GF-D8 (cell line): ENCODE results near the gene RENBP.
"Not testable (repeated sequence)": the region's sequence is repeated elsewhere in the genome, so short reads cannot be mapped to it uniquely, and the experiment has no call there.

Experiments
- DNase-seq: peaks from one replicate; lab custom pipeline; 2025; lab: John Stamatoyannopoulos, UW

RENBP gene

DNA sequence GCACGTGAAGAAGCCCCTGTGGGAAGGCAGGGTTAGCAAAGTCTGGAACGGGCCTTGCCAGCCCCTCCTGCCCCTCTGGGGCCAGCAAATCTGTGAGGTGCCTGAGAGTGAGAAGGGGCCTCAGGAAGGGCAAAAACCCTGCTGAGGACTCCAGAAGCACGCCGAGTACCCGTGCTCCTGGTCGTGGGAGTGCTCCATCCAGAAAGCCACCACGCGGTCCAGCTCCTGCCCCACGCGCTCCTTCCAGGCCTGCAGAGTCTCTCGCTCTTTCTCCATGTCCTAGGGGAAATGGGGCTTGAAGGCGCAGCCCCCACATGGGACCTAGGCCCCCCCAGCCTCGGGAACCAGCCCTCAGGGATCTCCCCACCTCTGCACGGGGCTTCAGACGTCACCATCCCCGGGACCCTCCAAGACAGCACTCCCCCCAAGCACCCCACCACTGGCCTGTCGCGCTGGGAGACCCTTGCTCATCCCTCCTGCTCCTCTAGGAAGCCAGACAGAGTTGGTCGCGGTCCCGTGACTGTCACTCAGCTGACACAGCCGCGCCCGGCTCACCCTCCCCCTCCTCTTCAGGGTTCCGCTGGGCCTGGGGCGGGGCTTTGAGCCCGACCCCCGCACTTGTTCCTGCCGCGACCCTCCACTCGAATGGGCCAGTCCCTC is at the start of gene RENBP:
TSS of gene RENBP (minus strand) at position 504 of the 660 bp plus-strand sequence. CDS start at position 471, 33 bp downstream.
- no peak for DNase-seq

DNA sequence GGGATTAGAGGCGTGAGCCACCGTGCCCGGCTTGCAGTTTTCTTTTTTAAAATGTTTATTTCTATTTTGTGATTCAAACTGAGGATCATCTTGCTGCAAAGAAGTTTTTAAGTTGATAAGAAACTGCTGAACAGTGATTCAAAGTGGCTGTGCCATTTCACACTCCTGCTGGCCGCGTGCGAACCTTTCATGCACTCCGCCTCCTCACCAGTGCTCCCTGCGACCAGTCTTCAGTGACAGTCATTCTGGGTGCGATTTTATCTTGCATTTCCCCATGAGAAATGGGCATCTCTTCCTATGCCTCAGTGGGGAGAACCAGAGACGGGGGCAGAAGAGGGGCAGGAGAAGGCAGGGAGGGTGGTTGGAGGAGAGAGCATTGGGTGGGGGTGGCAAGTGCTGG is 49.5 kb upstream of the RENBP start:
- DNase-seq = no peak

- no peak for DNase-seq
Observed at GRCh38 chrX:153993079-153993478, 48.6 kb upstream of the RENBP start.

DNA sequence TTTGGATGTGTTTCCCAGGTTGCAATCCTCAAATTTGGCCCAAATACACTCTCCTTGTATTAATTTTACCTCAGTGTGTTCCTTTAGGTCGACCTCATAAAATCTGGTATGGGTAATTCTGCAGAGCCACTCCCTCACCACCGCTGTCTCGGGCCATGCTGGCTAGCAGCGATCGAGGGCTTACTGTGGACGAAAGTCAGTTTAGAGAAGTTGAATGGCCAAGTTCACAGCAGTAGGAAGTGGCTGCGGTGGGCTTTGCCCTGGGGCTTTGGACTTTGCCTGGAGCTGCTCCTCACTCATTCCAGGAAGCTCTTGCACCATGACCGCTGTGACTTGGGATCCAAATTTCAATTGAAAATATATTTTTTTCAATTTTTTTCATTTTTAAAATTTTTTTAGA is 47.7 kb upstream of the RENBP start:
- DNase-seq = no peak

DNA sequence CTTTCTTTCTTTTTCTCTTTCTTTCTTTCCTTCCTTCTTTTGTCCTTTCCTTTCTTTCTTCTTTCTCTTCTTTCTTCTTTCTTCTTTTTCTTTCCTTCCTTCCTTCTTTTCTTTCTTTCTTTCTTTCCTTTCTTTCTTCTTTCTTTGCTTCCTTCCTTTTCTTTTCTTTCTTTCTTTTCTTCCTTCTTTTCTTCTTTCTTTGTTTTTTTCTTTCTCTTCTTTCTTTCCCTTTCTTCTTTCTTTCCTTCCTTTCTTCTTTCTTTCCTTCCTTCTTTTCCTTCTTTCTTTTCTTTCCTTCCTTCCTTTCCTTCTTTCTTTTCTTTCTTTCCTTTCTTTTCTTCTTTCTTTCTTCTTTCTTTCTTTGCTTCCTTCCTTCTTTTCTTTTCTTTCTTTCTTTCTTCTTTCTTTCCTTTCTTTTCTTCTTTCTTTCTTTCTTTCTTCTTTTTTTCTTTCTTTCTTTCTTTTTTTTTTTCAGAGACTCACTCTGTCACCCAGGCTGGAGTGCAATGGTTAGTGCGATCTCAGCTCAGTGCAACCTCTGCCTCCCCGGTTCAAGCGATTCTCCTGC is 46.7 kb upstream of the RENBP start:
- DNase-seq = no peak

GRCh38 chrX:153989973-153990655 is 45.7 kb upstream of the RENBP start:
- DNase-seq = no peak

DNA sequence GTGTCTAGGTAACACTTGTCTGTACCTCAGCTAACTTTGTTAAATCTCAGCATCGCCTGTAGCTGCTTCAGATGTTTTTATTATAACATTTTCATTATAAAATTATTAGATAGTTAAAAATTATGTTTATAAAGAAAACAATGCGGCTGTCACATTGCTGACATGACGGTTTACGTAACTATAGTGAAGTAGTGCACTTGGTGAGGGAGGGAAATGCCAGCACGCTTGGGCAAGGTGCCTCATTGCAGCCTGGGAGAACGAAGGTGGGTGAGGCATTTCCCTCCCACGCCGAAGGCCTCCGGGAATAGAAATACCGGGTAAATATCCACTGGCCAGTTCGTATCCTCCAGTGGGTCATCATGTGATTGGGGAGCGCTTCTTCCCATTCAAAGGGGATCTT is 44.0 kb upstream of the RENBP start:
- DNase-seq = no peak

GRCh38 chrX:153984351-153985178 is 40.1 kb upstream of the RENBP start:
- DNase-seq = peak; percentile 24

DNA sequence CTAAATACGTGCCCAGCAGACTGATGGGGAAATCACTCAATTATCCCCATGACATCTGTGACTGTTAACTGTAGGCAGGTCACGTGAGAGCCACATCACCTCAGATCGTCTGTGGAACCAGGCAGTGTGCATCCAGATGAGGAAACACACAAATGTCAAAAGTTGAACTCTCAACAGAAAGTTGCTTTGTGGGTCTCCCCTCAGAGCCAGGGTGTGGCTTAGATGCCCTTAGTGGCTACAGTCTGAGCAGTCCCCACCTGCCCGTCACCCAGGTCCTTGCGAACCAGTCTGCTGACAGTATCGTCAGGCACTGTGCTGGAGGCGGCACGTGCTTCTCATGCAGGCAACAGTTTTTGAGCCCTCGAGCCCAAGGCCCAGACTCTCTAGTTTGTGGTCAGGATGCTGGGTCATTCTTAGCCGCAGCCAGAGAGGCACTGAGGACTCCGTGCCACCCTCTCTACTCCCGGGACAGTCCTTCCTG is 38.9 kb upstream of the RENBP start:
- peak; percentile 13 for DNase-seq

DNA sequence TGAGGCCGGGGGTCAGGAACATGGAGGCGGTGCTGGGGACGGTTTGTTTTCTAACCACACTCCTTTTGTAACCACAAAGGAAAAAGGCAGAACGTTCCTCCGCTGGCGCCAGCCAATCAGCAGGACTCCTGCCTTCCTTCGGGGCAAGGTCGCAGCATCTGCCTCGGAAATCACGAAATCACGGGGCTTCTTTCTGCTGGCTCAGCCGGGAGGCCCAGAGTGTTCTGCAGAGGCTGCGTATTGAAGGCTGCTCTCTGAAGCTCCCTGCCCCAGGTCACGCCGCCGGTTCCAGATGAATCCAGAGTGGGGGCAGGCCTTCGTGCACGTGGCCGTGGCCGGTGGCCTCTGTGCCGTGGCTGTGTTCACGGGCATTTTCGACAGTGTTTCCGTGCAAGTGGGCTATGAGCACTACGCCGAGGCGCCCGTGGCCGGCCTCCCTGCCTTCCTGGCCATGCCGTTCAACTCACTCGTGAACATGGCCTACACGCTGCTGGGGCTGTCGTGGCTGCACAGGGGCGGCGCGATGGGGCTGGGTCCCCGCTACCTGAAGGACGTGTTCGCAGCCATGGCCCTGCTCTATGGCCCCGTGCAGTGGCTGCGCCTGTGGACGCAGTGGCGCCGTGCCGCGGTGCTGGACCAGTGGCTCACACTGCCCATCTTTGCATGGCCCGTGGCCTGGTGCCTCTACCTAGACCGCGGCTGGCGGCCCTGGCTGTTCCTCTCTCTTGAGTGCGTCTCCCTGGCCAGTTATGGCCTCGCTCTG is 37.5 kb upstream of the RENBP start:
- DNase-seq = peak; percentile 75

DNA sequence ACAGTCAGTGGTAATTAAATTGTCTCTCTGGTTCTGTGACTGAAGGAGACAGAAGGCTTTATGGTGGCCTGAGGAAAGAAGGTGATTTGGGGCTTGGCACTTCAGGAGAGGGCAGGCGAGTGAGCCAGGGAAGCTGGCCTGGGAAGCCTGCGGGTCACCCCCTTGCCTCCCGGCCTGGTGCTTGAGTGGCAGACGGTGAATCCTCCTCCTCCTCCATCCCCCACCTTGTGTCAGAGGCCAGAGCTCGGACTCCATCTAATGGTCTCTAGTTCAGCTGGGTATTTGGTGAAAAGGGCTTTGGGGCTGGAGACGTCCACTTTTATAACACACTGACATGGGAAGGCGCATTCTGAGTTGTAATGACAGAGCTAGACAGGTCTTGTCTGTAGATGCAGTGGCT is 36.8 kb upstream of the RENBP start:
- DNase-seq = no peak

GRCh38 chrX:153980394-153980793 is 36.0 kb upstream of the RENBP start:
- DNase-seq = not testable (repeated sequence)

GRCh38 chrX:153974726-153975286 is 30.4 kb upstream of the RENBP start:
- DNase-seq = peak; percentile 46

GRCh38 chrX:153974003-153974725 is 29.7 kb upstream of the RENBP start:
- DNase-seq = no peak

DNA sequence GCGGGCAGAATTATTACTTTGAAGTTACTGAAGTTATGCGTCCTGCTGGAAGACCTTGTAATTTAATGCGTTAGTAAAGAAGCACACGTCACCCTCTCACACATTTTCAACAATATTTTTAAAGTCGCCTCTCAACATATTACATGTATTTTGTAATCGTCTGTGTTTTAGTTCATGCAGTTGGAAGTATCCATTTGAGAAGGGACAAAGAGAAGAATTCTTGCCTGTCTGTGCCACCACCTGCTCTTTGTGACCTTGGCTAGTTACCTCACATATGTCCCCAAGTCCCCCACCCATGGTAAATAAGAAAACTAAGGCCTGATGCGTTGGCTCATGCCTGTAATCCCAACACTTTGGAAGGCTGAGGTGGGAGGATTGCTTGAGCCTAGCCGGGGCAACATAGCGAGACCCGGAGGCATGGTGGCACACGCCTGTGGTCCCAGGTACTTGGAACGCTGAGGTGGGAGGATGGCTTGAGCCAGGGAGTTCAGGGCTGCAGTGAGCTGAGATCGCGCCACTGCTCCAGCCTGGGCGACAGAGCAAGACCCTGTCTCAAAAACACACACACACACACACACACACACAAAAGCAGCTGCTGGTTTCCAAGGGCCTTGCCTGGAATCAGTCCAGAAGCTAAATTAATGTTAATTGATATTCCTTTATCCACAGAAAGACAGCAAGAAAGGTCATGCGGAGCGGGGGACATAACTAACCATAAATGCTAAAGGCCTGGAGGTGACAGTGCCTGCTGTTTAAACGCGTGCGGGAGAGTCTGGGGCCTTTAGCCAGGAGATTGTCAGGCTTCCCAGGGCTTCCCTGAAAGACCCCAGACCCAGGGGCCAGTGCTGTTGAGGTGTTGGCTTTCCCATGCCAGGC is 28.9 kb upstream of the RENBP start:
- no peak for DNase-seq

GRCh38 chrX:153972368-153973126 is 28.1 kb upstream of the RENBP start, which contains the start of gene TMEM187:
Gene TMEM187 (plus strand): TSS chrX:153972754. CDS start chrX:153982063, 9,309 bp downstream.
- DNase-seq = peak; percentile 71

DNA sequence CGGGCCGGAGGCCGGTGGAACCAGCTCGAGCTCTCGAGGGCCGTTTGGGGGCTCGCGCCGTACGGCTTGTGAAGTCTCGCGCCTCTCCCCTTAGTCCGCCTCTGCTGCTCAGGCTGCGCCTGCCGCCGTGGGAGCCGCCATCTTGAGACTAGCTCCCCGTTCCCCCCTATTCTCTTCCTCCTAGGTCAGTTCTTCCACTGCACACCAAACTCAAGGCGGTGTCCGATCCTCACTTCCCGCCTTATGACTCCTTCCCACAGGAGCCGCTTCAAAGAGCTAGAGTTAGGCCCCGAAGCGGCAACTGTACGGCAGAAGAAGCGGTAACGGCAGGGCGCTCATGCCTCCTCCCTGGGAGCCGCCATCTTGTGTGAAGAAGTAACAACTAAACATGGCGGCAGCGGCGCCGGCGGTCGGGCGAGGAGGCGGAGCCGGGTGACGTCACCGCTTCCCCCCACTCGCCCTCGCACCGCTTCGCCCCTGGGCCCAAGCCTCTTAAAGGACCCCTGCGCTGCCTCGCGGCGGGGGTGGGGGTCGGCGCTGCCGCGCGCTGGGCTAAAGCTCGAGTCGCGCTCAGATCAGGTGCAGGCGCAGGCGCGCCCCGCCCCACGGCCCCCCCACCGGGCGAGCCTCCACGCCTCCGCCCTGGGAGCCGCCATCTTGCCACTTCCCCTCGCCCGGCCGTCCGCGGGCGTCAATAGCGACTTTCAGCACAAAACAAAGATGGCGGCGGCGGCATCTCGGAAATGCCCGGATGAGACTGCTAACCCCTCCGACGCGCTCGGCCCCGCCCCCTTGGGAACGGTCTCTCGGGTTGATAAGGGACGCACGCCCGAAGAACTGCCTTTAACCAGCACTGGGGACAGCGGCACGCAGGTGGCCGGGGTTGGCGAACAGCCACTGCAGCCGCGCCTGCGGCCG is 27.3 kb upstream of the RENBP start, which contains the start of gene HCFC1:
TSS of gene HCFC1 (minus strand) at position 369 of the 918 bp plus-strand sequence. CDS start 978 bp downstream, outside the sequence.
- DNase-seq = peak; percentile 59

DNA sequence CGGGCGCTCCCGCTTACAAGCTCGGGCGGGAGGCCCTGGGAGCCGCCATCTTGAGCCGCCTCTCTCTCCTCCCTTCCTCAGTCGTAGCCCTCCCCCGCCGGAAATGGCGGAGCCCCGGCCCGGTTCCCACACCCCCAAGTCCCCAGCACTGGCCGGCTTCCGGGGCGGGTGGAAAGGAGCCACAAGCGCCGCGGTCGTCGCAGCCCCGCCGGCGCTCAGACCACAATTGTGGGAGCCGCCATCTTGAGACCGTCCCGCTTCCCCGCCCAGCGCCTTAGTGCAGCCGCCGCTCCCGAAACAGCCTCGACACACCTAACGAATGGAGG is 26.6 kb upstream of the RENBP start:
- peak; percentile 49 for DNase-seq
